Hepatocyte (in vitro differentiated cells): ENCODE data around the gene ESPNL. TPM values are rescaled to one million over a fixed set of nuclear protein-coding genes. Genes with fewer than 3 reads are reported as not detected.

Source experiments
- DNase-seq: peaks from one replicate; pipeline ENCODE4 v3.0.0-alpha.2; 2016; ENCODE audit warnings: low spot score
- H2AFZ ChIP-seq: fragments of 200-600 bp; sonication (generic); 2 replicates; pipeline ENCODE4 v1.6.0; 2016; ENCODE audit warnings: antibody characterized with exemption, mild to moderate bottlenecking
- H3K27ac ChIP-seq: fragments of 200-600 bp; sonication (generic); 2 replicates; pipeline ENCODE4 v1.5.1; 2016; ENCODE audit warnings: mild to moderate bottlenecking
- H3K27me3 ChIP-seq: fragments of 200-600 bp; sonication (generic); 2 replicates; pipeline ENCODE4 v1.6.1; 2016
- H3K36me3 ChIP-seq: fragments of 200-600 bp; sonication (generic); replicated peaks from 2 replicates; pipeline ENCODE4 v1.5.1; 2016; ENCODE audit warnings: low read depth; ENCODE audit not compliant: insufficient read depth
- H3K4me1 ChIP-seq: fragments of 200-600 bp; sonication (generic); 2 replicates; pipeline ENCODE4 v1.5.1; 2016; ENCODE audit warnings: mild to moderate bottlenecking, moderate library complexity; ENCODE audit not compliant: insufficient read depth
- H3K4me2 ChIP-seq: fragments of 200-600 bp; sonication (generic); 2 replicates; pipeline ENCODE4 v1.6.0; 2016
- H3K4me3 ChIP-seq: fragments of 200-600 bp; sonication (generic); 2 replicates; pipeline ENCODE4 v1.5.1; 2016; ENCODE audit warnings: mild to moderate bottlenecking
- H3K79me2 ChIP-seq: fragments of 200-600 bp; sonication (generic); 2 replicates; pipeline ENCODE4 v1.6.0; 2017; ENCODE audit warnings: mild to moderate bottlenecking
- H3K9me2 ChIP-seq: fragments of 200-600 bp; sonication (generic); replicated peaks from 2 replicates; pipeline ENCODE4 v1.6.0; 2017; ENCODE audit warnings: mild to moderate bottlenecking; ENCODE audit not compliant: insufficient read depth
- H3K9me3 ChIP-seq: fragments of 200-600 bp; sonication (generic); 2 replicates; pipeline ENCODE4 v1.5.1; 2016; ENCODE audit warnings: low read depth, mild to moderate bottlenecking
- H4K20me1 ChIP-seq: fragments of 200-600 bp; sonication (generic); 2 replicates; pipeline ENCODE4 v1.6.0; 2016; ENCODE audit warnings: mild to moderate bottlenecking; ENCODE audit not compliant: insufficient read depth, poor library complexity, severe bottlenecking
- CTCF ChIP-seq: fragments of 200-600 bp; sonication (generic); IDR thresholded peaks from 2 replicates; pipeline ENCODE4 v1.5.1; 2016; ENCODE audit warnings: antibody characterized with exemption, mild to moderate bottlenecking; ENCODE audit not compliant: poor library complexity
- EZH2 ChIP-seq: fragments of 200-600 bp; sonication (generic); IDR thresholded peaks from 2 replicates; pipeline ENCODE4 v1.6.1; 2016; ENCODE audit warnings: antibody characterized with exemption, mild to moderate bottlenecking, borderline replicate concordance
- EZH2phosphoT487 ChIP-seq: fragments of 200-600 bp; sonication (generic); IDR thresholded peaks from one replicate; pipeline ENCODE4 v1.6.1; 2018; ENCODE audit warnings: antibody characterized with exemption, mild to moderate bottlenecking, low read depth, moderate library complexity; ENCODE audit not compliant: unreplicated experiment, severe bottlenecking
- WGBS: methylation state at CpG from one replicate; pipeline ENCODE4 v1.1.6; 2016; ENCODE audit warnings: low lambda C conversion rate; ENCODE audit errors: missing lambda C conversion rate; 5-methylcytosine and 5-hydroxymethylcytosine counted together
- polyA plus RNA-seq: library from polyadenylated mRNA; unstranded; fragments of >200 nt; fragmentation: Nextera tagmentation; extraction: Ambion mirVana; gene quantifications from 2 replicates; pipeline ENCODE4 v1.2.1, GENCODE V29; 2016
- total RNA-seq: library from RNA; depleted of rRNA; stranded (reverse); fragments of >200 nt; gene quantifications from 2 replicates; pipeline ENCODE4 v1.2.3, GENCODE V29; 2014

ESPNL gene
- total and polyA plus RNA-seq, 2 experiments from 2014 or later = 0.27 to 0.62 TPM

GRCh38 chr2:238120463-238121298 is 20.5 kb downstream of the ESPNL start:
- WGBS = 51% methylated on average over 24 of the region's 30 CpGs
- TF ChIP-seq EZH2phosphoT487 (no peak), EZH2 (no peak), CTCF (peak; percentile 39)
- Histone ChIP-seq H3K79me2 (no peaks in the 10 kb centered on the region), H3K4me2 (no peak overlapping the region), H3K9me3 (no peaks in the 10 kb centered on the region), H3K4me3 (no peak overlapping the region), H3K9me2 (no peaks in the 10 kb centered on the region), H3K36me3 (no peaks in the 10 kb centered on the region), H3K27ac (no peak overlapping the region), H3K4me1 (no peaks in the 10 kb centered on the region), H4K20me1 (no peaks in the 10 kb centered on the region), H3K27me3 (peaks cover 12% of the 10 kb centered on the region), H2AFZ (no peak overlapping the region)
- no peak for DNase-seq

GRCh38 chr2:238121511-238122286 is 21.6 kb downstream of the ESPNL start:
- DNase-seq = no peak
- Histone ChIP-seq H2AFZ (no peak overlapping the region), H4K20me1 (no peaks in the 10 kb centered on the region), H3K79me2 (no peaks in the 10 kb centered on the region), H3K9me3 (no peaks in the 10 kb centered on the region), H3K27ac (no peak overlapping the region), H3K36me3 (no peaks in the 10 kb centered on the region), H3K9me2 (no peaks in the 10 kb centered on the region), H3K4me1 (no peaks in the 10 kb centered on the region), H3K4me2 (no peak overlapping the region), H3K27me3 (peaks cover 12% of the 10 kb centered on the region), H3K4me3 (no peak overlapping the region)
- 96% methylated on average over 27 of the region's 27 CpGs for WGBS
- TF ChIP-seq EZH2 = no peak
- no peak for TF ChIP-seq EZH2phosphoT487
- no peak for TF ChIP-seq CTCF

- H3K4me3 ChIP-seq = no peak overlapping the region
- no peak for TF ChIP-seq EZH2
- no peak for TF ChIP-seq CTCF
- TF ChIP-seq EZH2phosphoT487 = no peak
- no peaks in the 10 kb centered on the region for H3K9me3 ChIP-seq
- no peaks in the 10 kb centered on the region for H4K20me1 ChIP-seq
- no peaks in the 10 kb centered on the region for H3K4me1 ChIP-seq
- no peaks in the 10 kb centered on the region for H3K79me2 ChIP-seq
- no peaks in the 10 kb centered on the region for H3K36me3 ChIP-seq
- H3K27ac ChIP-seq = no peak overlapping the region
- H3K9me2 ChIP-seq = no peaks in the 10 kb centered on the region
- H3K27me3 ChIP-seq = peaks cover 10% of the 10 kb centered on the region
- 91% methylated on average over 29 of the region's 29 CpGs for WGBS
- H2AFZ ChIP-seq = no peak overlapping the region
- no peak overlapping the region for H3K4me2 ChIP-seq
- no peak for DNase-seq
Measured at GRCh38 chr2:238122287-238123217, 22.4 kb downstream of the ESPNL start.
